Heart left ventricle (tissue), 16 donors: ENCODE data around the gene APEX1. TPM values are rescaled to one million over a fixed set of nuclear protein-coding genes. Genes with fewer than 3 reads are reported as not detected.

Experiments used
- ATAC-seq, 4 donors: fragments of 200-7000 bp; cut with Tn5 transposase; one replicate each; pipeline ENCODE4 v1.9.1; 2020 to 2022; ENCODE audit warnings: moderate library complexity in 4 of 4, mild to moderate bottlenecking in 3 of 4, moderate number of reproducible peaks in 1 of 4
- DNase-seq, 5 donors: peaks; one replicate each; pipeline ENCODE4 v3.0.0-alpha.2; 2020
- H3K27ac ChIP-seq, 12 donors: fragments of 200-600 bp; sonication (generic) in 4 of 12; one replicate each; pipeline versions ENCODE4 v1.5.0 to v1.8.0; 2016 to 2022; ENCODE audit warnings: mild to moderate bottlenecking in 2 of 12
- H3K27me3 ChIP-seq, 9 donors: fragments of 200-600 bp; sonication (generic) in 2 of 9; one replicate each; pipeline versions ENCODE4 v1.5.1 to v1.8.0; 2016 to 2022; ENCODE audit warnings: mild to moderate bottlenecking in 3 of 9
- H3K36me3 ChIP-seq, 9 donors: fragments of 200-600 bp; sonication (generic) in 2 of 9; one replicate each; pipeline versions ENCODE4 v1.5.0 to v1.8.0; 2018 to 2022; ENCODE audit warnings: mild to moderate bottlenecking in 2 of 9
- H3K4me1 ChIP-seq, 12 donors: fragments of 200-600 bp; sonication (generic) in 4 of 12; one replicate each; pipeline versions ENCODE4 v1.5.0 to v1.8.0; 2016 to 2022; ENCODE audit warnings: mild to moderate bottlenecking in 3 of 12
- H3K4me3 ChIP-seq, 12 donors: fragments of 200-600 bp; sonication (generic) in 4 of 12; one replicate each; pipeline versions ENCODE4 v1.5.0 to v1.8.0; 2017 to 2022; ENCODE audit warnings: mild to moderate bottlenecking in 9 of 12, moderate library complexity in 4 of 12
- H3K9me3 ChIP-seq, 12 donors: fragments of 200-600 bp; sonication (generic) in 4 of 12; one replicate each; pipeline versions ENCODE4 v1.5.0 to v1.8.0; 2016 to 2022; ENCODE audit warnings: mild to moderate bottlenecking in 1 of 12
- CTCF ChIP-seq, 12 donors: fragments of 200-600 bp; sonication (generic) in 4 of 12; IDR thresholded peaks; one replicate each; pipeline versions ENCODE4 v1.5.0 to v1.8.0; 2018 to 2022; ENCODE audit warnings: antibody characterized with exemption in 12 of 12, mild to moderate bottlenecking in 5 of 12
- POLR2A ChIP-seq, 2 donors: fragments of 450-650 bp; IDR thresholded peaks; one replicate each; pipeline ENCODE4 v1.6.1; 2017; ENCODE audit warnings: antibody characterized with exemption in 2 of 2, mild to moderate bottlenecking in 2 of 2, moderate library complexity in 2 of 2
- WGBS, 4 donors: extraction: QIAGEN DNeasy Blood & Tissue Kit in 2 of 4; methylation state at CpG; one replicate each; pipeline versions ENCODE4 v1.1.5 to v1.1.7; 2013 to 2018; 5-methylcytosine and 5-hydroxymethylcytosine counted together
- intact Hi-C, 10 donors: fragments of 100-400 bp; cut with DNase I; formaldehyde crosslinking; loops; one replicate each; pipeline versions ENCODE4 v1.11.1 to v1.14.2; 2022
- long read RNA-seq, 3 donors: library from polyadenylated mRNA; unstranded; transcript quantifications; one replicate each; pipeline ENCODE4 v2.0.0, GENCODE V29; 2020 to 2021
- polyA plus RNA-seq, 2 donors: library from polyadenylated mRNA; stranded (reverse); fragments of 200-250 nt; gene quantifications; one replicate each; pipeline ENCODE4 v1.2.3, GENCODE V29; 2013
- total RNA-seq, 9 donors: library from RNA; depleted of rRNA in 2 of 9; stranded (reverse); fragments of >200 nt in 2 of 9; fragmentation: NEBNext Ultra II Directional in 3 of 9; extraction: Animal tissue kit (Norgen Biotek cat#: 25700) in 3 of 9; gene quantifications; one replicate each; pipeline versions ENCODE4 v1.1.0 to v1.2.4, GENCODE V29; 2016 to 2023
- donor health status: ischemic (EF 13 %, LVEDD 7.1; RV severe dilation, severe dysfunction).
- donor health status: healthy with polysubstance abuse.
- donor health status: DM: no; HTN: yes; CAD: no.
- donor health status: DM: no; HTN: no; CAD: no.
- donor health status: ischemic (EF 25% LVEDD 6.9; RV normal size, moderate dysfunction).
- donor health status: ischemic (EF 25% LVEDD 5.7; RV mildly dilated, moderate dysfunction).
- donor health status: healthy.
- donor health status: DM: yes; HTN: yes; CAD: no.
- donor health status: ischemic (EF 35%, LVEDD 5.7; RV mildly dilated, moderate dysfunction).
- donor health status: nonischemic (EF 11% LVEDD 7.7; RV severe dilation, severe dysfunction).
- donor health status: DM: yes; HTN: yes; CAD: no.
- donor health status: PGD.
- donor health status: ischemic (EF 29% LVEDD 5.4; RV normal size, mild dysfunction).
- donor health status: nonischemic (EF 23%, LVEDD 6.1; RV moderate dilation, normal function).

Gene APEX1
- total RNA-seq (10 to 100 TPM; 60.4 to 92.6 (median 76.4) TPM), polyA plus RNA-seq (100 to 1,000 TPM in 1 of 2 donors, 10 to 100 TPM in 1; 47.9 to 109 TPM)
- long read RNA-seq, donor 1, transcript APEX1-205 (4 exons, 1,603 nt): minor isoform, 5 of 89 reads
- long read RNA-seq, donor 1, transcript APEX1-210 (5 exons, 1,437 nt): minor isoform, 8 of 89 reads
- long read RNA-seq, donor 1, transcript APEX1-216 (3 exons, 1,803 nt): minor isoform, 9 of 89 reads
- long read RNA-seq, donor 1, transcript APEX1-201 (5 exons, 1,484 nt): major isoform, 50 of 89 reads
- long read RNA-seq, donor 1, partial matches to known transcripts: 1 of 89 reads
- long read RNA-seq, donor 1, other reads (novel, unspliced or antisense): 9 of 89 reads
- long read RNA-seq, donor 2, transcript APEX1-201 (5 exons, 1,484 nt): major isoform, 291 of 409 reads
- long read RNA-seq, donor 2, transcript APEX1-202 (5 exons, 1,387 nt): minor isoform, 15 of 409 reads
- long read RNA-seq, donor 2, transcript APEX1-210 (5 exons, 1,437 nt): minor isoform, 40 of 409 reads
- long read RNA-seq, donor 2, transcript APEX1-205 (4 exons, 1,603 nt): minor isoform, 28 of 409 reads
- long read RNA-seq, donor 2, partial matches to known transcripts: 6 of 409 reads
- long read RNA-seq, donor 2, other reads (novel, unspliced or antisense): 12 of 409 reads
- long read RNA-seq, donor 3, transcript APEX1-201 (5 exons, 1,484 nt): major isoform, 34 of 71 reads
- long read RNA-seq, donor 3, transcript APEX1-210 (5 exons, 1,437 nt): minor isoform, 9 of 71 reads
- long read RNA-seq, donor 3, transcript APEX1-205 (4 exons, 1,603 nt): minor isoform, 7 of 71 reads
- long read RNA-seq, donor 3, transcript APEX1-202 (5 exons, 1,387 nt): minor isoform, 8 of 71 reads
- long read RNA-seq, donor 3, partial matches to known transcripts: 4 of 71 reads
- long read RNA-seq, donor 3, other reads (novel, unspliced or antisense): 3 of 71 reads

- 0 to 1% (median 0%) methylated on average over 42 to 56 of the region's 56 CpGs for WGBS, 4 donors
- intact Hi-C loops: loop anchor here (1.0 to 10.0 kb wide), 15 partner anchors 37 to 230 kb away; partner anchors contain the start of genes PARP2 (in 6 of the 10), TEP1 (in 6 of the 10), CCNB1IP1 (in 2 of the 10) and RNASE4 (in 2 of the 10)
- H3K36me3 ChIP-seq: peaks cover 0 to 73% (median 63%) of the 10 kb centered on the region in 9 donors
- TF ChIP-seq POLR2A (IDR thresholded peaks at IDR 0.05) (peak in 1 of 2 donors; percentile 89), CTCF (IDR thresholded peaks at IDR 0.05) (peak in 1 of 12 donors; percentile 6)
- H3K9me3 ChIP-seq: no peaks in the 10 kb centered on the region
- peak; percentile 95 to 97 (median 96) for ATAC-seq
- H3K4me1 ChIP-seq: peaks cover 0 to 53% (median 26%) of the 10 kb centered on the region in 12 donors
- peak within 1 kb of the TSS; percentile 71 to 92 (median 81) for H3K4me3 ChIP-seq
- DNase-seq: peak; percentile 98 to 99 (median 99)
- no peaks in the 10 kb centered on the region for H3K27me3 ChIP-seq
- peak within 1 kb of the TSS; percentile 88 to 98 (median 93) for H3K27ac ChIP-seq
Measured at GRCh38 chr14:20454516-20455354, at the start of gene APEX1, which contains the start of gene OSGEP. Gene APEX1, plus strand, starts transcription at chr14:20455226. Its CDS starts 420 bp downstream, at chr14:20455646. Gene OSGEP, minus strand, starts transcription at chr14:20454812. Its CDS starts 129 bp downstream, at chr14:20454683.

- ATAC-seq (no peak), DNase-seq (no peak)
- Histone ChIP-seq H3K36me3 (peaks cover 0 to 50% (median 43%) of the 10 kb centered on the region in 9 donors), H3K4me3 (no peak overlapping the region), H3K27ac (no peak overlapping the region), H3K4me1 (peaks cover 0 to 30% (median 9%) of the 10 kb centered on the region in 12 donors), H3K9me3 (no peaks in the 10 kb centered on the region), H3K27me3 (no peaks in the 10 kb centered on the region)
- TF ChIP-seq POLR2A (IDR thresholded peaks at IDR 0.05): no peak
- intact Hi-C loops: loop anchor here in 1 of 10 donors (5.0 kb wide), 1 partner anchor 57 kb away; no protein-coding TSS in a partner anchor
- 44 to 61% (median 58%) methylated on average over 2 of the region's 2 CpGs for WGBS, 4 donors
Measured at GRCh38 chr14:20409226-20409625, 45.8 kb upstream of the APEX1 start.

GRCh38 chr14:20412411-20412810 lies 42.6 kb upstream of the APEX1 start:
- peak overlapping the region; percentile 79 to 98 (median 94) for H3K27ac ChIP-seq
- DNase-seq (no peak), ATAC-seq (peak in 2 of 4 donors; percentile 2 to 3)
- peaks cover 0 to 41% (median 9%) of the 10 kb centered on the region in 12 donors for H3K4me1 ChIP-seq
- H3K4me3 ChIP-seq: peak overlapping the region; percentile 58 to 98 (median 80)
- WGBS, 4 donors: 4 to 7% (median 6%) methylated on average over 7 of the region's 7 CpGs
- no peaks in the 10 kb centered on the region for H3K27me3 ChIP-seq
- no peak for TF ChIP-seq CTCF (IDR thresholded peaks at IDR 0.05)
- no peak for TF ChIP-seq POLR2A (IDR thresholded peaks at IDR 0.05)
- intact Hi-C loops: loop anchor here (2.0 to 10.0 kb wide), 11 partner anchors 40 to 272 kb away; partner anchors contain the start of genes RNASE4 (in 5 of the 10), APEX1 (in 4 of the 10), ANG (in 3 of the 10) and OSGEP (in 3 of the 10)
- peaks cover 0 to 18% (median 11%) of the 10 kb centered on the region in 9 donors for H3K36me3 ChIP-seq
- no peaks in the 10 kb centered on the region for H3K9me3 ChIP-seq
